Ovary (tissue), 3 donors: Measurements from ENCODE around the gene CNTN5.

Experiments
- POLR2A ChIP-seq: fragments of 450-650 bp; IDR thresholded peaks from one replicate; pipeline ENCODE4 v1.6.1; 2017; ENCODE audit warnings: antibody characterized with exemption, mild to moderate bottlenecking, moderate library complexity
- TF ChIP-seq, protein P1 (sequence below), 3 donors: fragments of 450-650 bp in 2 of 3; fragments of 200-600 bp in 1 of 3; IDR thresholded peaks; one replicate each; pipeline versions ENCODE4 v1.5.1 to v1.8.0; 2016 to 2022; ENCODE audit warnings: antibody characterized with exemption in 3 of 3, mild to moderate bottlenecking in 1 of 3
- donor health status: DM: no; HTN: no; CAD: no.

DNA sequence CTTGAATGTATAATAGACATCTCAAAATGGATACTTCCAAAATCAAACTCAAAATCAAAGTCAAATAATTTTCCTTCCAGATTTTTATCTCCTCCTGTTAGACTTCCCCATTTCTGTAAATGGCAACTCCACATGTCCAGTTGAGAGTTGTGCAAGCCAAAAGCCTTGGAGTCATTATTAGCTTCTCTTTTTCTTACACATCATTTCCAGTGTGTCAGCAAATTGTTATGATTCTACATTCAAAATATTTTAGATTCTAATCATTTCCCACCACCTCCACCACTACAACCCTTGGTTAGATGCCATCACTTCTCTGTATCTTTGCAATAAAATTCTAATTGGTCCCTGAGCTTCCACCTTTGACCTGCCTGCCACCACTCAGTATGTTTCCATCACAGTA lies 155.7 kb downstream of the CNTN5 start:
- TF ChIP-seq POLR2A = no peak
- TF ChIP-seq, protein P1, sequence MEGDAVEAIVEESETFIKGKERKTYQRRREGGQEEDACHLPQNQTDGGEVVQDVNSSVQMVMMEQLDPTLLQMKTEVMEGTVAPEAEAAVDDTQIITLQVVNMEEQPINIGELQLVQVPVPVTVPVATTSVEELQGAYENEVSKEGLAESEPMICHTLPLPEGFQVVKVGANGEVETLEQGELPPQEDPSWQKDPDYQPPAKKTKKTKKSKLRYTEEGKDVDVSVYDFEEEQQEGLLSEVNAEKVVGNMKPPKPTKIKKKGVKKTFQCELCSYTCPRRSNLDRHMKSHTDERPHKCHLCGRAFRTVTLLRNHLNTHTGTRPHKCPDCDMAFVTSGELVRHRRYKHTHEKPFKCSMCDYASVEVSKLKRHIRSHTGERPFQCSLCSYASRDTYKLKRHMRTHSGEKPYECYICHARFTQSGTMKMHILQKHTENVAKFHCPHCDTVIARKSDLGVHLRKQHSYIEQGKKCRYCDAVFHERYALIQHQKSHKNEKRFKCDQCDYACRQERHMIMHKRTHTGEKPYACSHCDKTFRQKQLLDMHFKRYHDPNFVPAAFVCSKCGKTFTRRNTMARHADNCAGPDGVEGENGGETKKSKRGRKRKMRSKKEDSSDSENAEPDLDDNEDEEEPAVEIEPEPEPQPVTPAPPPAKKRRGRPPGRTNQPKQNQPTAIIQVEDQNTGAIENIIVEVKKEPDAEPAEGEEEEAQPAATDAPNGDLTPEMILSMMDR (IDR thresholded peaks at IDR 0.05) = no peak
